Erythroblast (primary cell): ENCODE data around the gene IL17A.

ENCODE experiments used
- DNase-seq, 2 experiments: peaks; one replicate each; lab custom pipeline; 2025; lab: John Stamatoyannopoulos, UW
- GATA1 ChIP-seq: IDR thresholded peaks from 2 replicates; pipeline ENCODE4 v1.6.1; 2011; ENCODE audit warnings: low read depth, mild to moderate bottlenecking, control low read depth, low read length, moderate library complexity
- POLR2A ChIP-seq: IDR thresholded peaks from 2 replicates; pipeline ENCODE4 v1.6.1; 2011; ENCODE audit warnings: mild to moderate bottlenecking, low read length

The IL17A gene

DNA sequence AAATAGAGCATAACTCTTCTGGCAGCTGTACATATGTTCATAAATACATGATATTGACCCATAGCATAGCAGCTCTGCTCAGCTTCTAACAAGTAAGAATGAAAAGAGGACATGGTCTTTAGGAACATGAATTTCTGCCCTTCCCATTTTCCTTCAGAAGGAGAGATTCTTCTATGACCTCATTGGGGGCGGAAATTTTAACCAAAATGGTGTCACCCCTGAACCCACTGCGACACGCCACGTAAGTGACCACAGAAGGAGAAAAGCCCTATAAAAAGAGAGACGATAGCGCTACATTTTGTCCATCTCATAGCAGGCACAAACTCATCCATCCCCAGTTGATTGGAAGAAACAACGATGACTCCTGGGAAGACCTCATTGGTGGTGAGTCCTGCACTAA, at the start of gene IL17A:
Gene IL17A, plus strand, starts transcription at position 301 of the 400 bp plus-strand sequence. Its CDS starts 57 bp downstream, at position 358.
- TF ChIP-seq POLR2A: no peak
- no peak for DNase-seq

- no peak for TF ChIP-seq GATA1
- no peak for TF ChIP-seq POLR2A
- no peak for DNase-seq
Measured at GRCh38 chr6:52136934-52137467, 49.2 kb upstream of the IL17A start.

- no peak for DNase-seq
- TF ChIP-seq GATA1 (no peak), POLR2A (no peak)
Measured at GRCh38 chr6:52138284-52138683, 47.9 kb upstream of the IL17A start.

- no peak for TF ChIP-seq GATA1
- TF ChIP-seq POLR2A: no peak
- no peak for DNase-seq
Measured at GRCh38 chr6:52139985-52140680, 46.0 kb upstream of the IL17A start.

GRCh38 chr6:52141596-52141995, 44.6 kb upstream of the IL17A start:
- TF ChIP-seq GATA1: no peak
- no peak for TF ChIP-seq POLR2A
- DNase-seq: no peak

- TF ChIP-seq POLR2A: no peak
- no peak for TF ChIP-seq GATA1
- no peak for DNase-seq
Measured at GRCh38 chr6:52142556-52142955, 43.6 kb upstream of the IL17A start.

- DNase-seq: no peak
- TF ChIP-seq POLR2A (no peak), GATA1 (no peak)
Measured at GRCh38 chr6:52143551-52143950, 42.6 kb upstream of the IL17A start.

GRCh38 chr6:52144196-52145076, 41.7 kb upstream of the IL17A start:
- no peak for TF ChIP-seq GATA1
- TF ChIP-seq POLR2A: no peak
- no peak for DNase-seq

DNA sequence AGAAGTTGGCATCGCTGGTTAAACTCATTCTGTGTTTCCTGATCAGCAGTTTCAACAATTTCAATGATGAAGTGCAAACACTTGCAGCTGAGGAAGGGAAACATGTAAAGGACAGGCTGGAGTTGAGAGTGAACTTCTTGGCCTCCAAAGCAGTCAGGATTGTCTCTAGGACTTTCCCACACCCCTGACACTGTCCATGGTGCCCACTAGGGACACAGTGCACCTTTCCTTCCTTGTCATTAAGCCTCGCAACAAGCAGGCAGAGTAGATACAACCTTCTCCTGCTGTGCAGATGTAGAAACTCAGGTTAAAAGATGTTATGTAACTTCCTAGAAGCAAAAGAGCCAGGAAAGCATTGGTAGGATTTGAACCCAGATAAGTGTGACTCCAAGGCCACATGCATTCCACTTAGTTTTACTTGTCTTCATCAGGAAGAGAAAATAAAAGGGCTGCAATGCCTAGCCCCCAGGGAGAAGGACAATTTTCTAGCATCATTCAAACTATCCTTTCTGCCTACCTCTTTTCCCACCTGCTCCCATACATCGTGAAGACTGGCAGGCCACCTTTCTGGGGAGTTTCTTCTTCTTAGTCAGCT, 39.2 kb upstream of the IL17A start:
- TF ChIP-seq GATA1 (no peak), POLR2A (no peak)
- no peak for DNase-seq

DNA sequence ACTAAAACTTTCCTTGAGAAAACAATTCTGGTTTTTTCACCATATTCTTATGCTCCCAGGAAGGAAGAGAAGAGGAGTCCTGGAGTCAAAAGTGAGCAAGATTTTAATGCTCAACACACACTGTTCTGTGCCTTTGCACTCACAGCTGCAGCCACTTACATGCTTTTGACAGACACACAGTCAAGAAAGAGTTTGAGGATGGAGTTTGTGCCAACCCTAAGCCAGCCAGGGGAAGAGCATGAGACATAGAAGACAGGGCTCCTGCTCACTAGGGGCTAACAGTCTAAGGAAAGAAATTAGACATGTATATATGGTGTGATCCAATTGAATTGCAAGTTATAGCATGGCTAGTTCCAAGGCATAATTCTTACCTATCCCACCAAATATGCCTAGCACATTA, 37.1 kb upstream of the IL17A start:
- no peak for DNase-seq
- no peak for TF ChIP-seq POLR2A
- TF ChIP-seq GATA1: no peak

- DNase-seq: no peak
- TF ChIP-seq GATA1: no peak
- no peak for TF ChIP-seq POLR2A
Measured at GRCh38 chr6:52149949-52150348, 36.2 kb upstream of the IL17A start.

GRCh38 chr6:52152070-52152423, 34.1 kb upstream of the IL17A start:
- DNase-seq: no peak
- no peak for TF ChIP-seq POLR2A
- no peak for TF ChIP-seq GATA1

DNA sequence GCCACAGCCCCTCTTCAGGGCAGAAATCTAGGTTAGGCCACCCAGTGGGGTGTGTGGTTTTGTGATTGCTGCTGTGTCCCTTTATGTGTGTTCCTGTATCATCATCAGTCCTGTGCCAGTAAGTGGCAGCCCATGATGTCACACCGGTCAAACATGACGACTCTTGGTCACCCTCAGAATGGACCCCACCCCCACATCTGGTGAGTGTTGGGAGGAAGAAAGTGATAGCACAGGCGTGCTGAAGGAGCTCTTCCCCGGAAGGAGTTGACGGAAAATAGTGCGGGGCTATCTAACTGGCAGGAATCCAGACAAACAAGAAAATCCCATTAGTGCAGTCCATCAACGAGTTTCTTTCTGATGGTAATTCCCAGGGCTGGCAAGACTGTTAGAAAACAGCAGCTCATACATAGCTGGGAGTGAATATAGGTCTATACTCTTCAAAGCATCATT, 33.4 kb upstream of the IL17A start:
- DNase-seq: no peak
- TF ChIP-seq POLR2A (no peak), GATA1 (no peak)

DNA sequence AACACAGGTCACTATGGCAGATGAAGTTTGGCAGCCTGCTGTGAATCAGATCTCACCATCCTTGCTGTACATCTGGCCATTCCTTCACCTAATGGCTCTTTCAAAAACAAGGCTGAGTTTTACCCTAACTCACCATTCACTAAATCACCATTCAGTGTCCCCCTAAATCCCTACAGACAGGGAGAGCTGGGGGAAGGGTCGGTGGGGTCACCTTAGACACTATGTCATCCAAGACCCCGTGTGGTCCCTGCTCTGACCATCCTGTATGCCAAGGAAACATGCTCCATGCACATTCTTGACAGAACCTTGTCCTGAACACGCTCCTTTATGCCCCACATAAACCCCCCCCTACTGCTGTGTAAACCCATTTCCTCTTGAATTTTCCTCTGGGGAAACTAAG, 31.8 kb upstream of the IL17A start:
- no peak for TF ChIP-seq POLR2A
- TF ChIP-seq GATA1: no peak
- no peak for DNase-seq
